Pons (tissue), 1 donor: ENCODE measurements around the gene ZMAT2.
A peak's percentile ranks its signal among the peaks of the same experiment; 100 is the strongest.
"Not testable (repeated sequence)": the region's sequence is repeated elsewhere in the genome, so short reads cannot be mapped to it uniquely, and the experiment has no call there.

Experiments
- DNase-seq: peaks from one replicate; pipeline ENCODE4 v3.0.0-alpha.2; 2016; ENCODE audit warnings: low spot score

Gene ZMAT2

GRCh38 chr5:140708787-140709186 lies 8.5 kb downstream of the ZMAT2 start:
- DNase-seq, result not testable (repeated sequence)

- peak; percentile 91 for DNase-seq
These were observed 10.8 kb downstream of the ZMAT2 start for GRCh38 chr5:140710899-140711552.

GRCh38 chr5:140711794-140712193 lies 11.5 kb downstream of the ZMAT2 start:
- DNase-seq, result no peak

GRCh38 chr5:140713562-140714094 lies 13.4 kb downstream of the ZMAT2 start:
- no peak for DNase-seq

GRCh38 chr5:140716238-140716637 lies 16.0 kb downstream of the ZMAT2 start:
- not testable (repeated sequence) for DNase-seq

GRCh38 chr5:140718266-140718592 lies 18.0 kb downstream of the ZMAT2 start:
- DNase-seq, result no peak

GRCh38 chr5:140720738-140721137 lies 20.5 kb downstream of the ZMAT2 start:
- DNase-seq, result not testable (repeated sequence)

GRCh38 chr5:140721395-140721794 lies 21.1 kb downstream of the ZMAT2 start:
- not testable (repeated sequence) for DNase-seq

GRCh38 chr5:140725799-140726471 lies 25.7 kb downstream of the ZMAT2 start:
- peak; percentile 38 for DNase-seq

- no peak for DNase-seq
These were observed 32.9 kb downstream of the ZMAT2 start for GRCh38 chr5:140733098-140733497.

GRCh38 chr5:140734354-140734753 lies 34.1 kb downstream of the ZMAT2 start:
- no peak for DNase-seq

GRCh38 chr5:140737486-140737885 lies 37.2 kb downstream of the ZMAT2 start:
- DNase-seq, result no peak

- no peak for DNase-seq
These were observed 41.7 kb downstream of the ZMAT2 start for GRCh38 chr5:140741967-140742366.

- DNase-seq, result no peak
These were observed 53.3 kb downstream of the ZMAT2 start for GRCh38 chr5:140753561-140753960.
